Left colon (tissue), 2 donors: ENCODE measurements around the gene C12orf56. TPM values are rescaled to one million over a fixed set of nuclear protein-coding genes. Genes with fewer than 3 reads are reported as not detected.

Source experiments
- ATAC-seq: fragments of 200-7000 bp; cut with Tn5 transposase; one replicate; pipeline ENCODE4 v1.9.1; 2020; ENCODE audit warnings: mild to moderate bottlenecking, moderate library complexity
- DNase-seq, 2 donors: peaks; one replicate each; pipeline ENCODE4 v3.0.0-alpha.2; 2020
- intact Hi-C, 2 donors: fragments of 100-400 bp; cut with DNase I in 1 of 2; cut with micrococcal nuclease in 1 of 2; formaldehyde crosslinking; loops; one replicate each; pipeline versions ENCODE4 v1.11.2 to v1.14.0; 2022; cut with DNase I, micrococcal nuclease
- total RNA-seq, 2 donors: library from RNA; stranded (reverse); fragmentation: NEBNext Ultra II Directional; extraction: Animal tissue kit (Norgen Biotek cat#: 25700); gene quantifications; one replicate each; pipeline ENCODE4 v1.2.1, GENCODE V29; 2021
- donor health status: DM: no; HTN: no; CAD: no.
- donor health status: DM: yes; HTN: yes; CAD: no.

C12orf56 gene
- total RNA-seq, 2 donors from 2014 or later = 0.24 to 1.6 TPM

- intact Hi-C loops = no loop called here
- DNase-seq (no peak), ATAC-seq (no peak)
These were observed 174.3 kb downstream of the C12orf56 start for GRCh38 chr12:64216239-64216638.

Other genes starting within 250 kb of the C12orf56 start
- 1 to 10 TPM; 5.2 to 5.7 TPM for gene KICS2, start 168.5 kb downstream of the C12orf56 start, total RNA-seq
- gene XPOT, start 13.6 kb upstream of the C12orf56 start, total RNA-seq = 10 to 100 TPM; 24.3 to 30.4 TPM
- gene TBK1, start 61.4 kb upstream of the C12orf56 start, total RNA-seq = 10 to 100 TPM; 17.1 to 17.7 TPM
- gene RASSF3, start 219.7 kb upstream of the C12orf56 start, total RNA-seq = 100 to 1,000 TPM in 1 of 2 donors, 10 to 100 TPM in 1; 88.4 to 104 TPM